A549 treated with RU486 at 1 μM for 4 hours (cell line): ENCODE data around the gene M6PR. TPM values are rescaled to one million over a fixed set of nuclear protein-coding genes. Genes with fewer than 3 reads are reported as not detected.

ENCODE experiments used
- total RNA-seq: library from RNA; stranded (reverse); fragments of 200-300 nt; extraction: Qiagen RNA extraction; gene quantifications from 5 replicates; pipeline ENCODE4 v1.2.3, GENCODE V29; 2022; ENCODE audit warnings: low read depth

M6PR gene
- 153 to 182 TPM (median 161 TPM) in 5 replicates for total RNA-seq

GRCh38 chr12:8949342-8950220 is at the start of gene M6PR:
M6PR (minus strand) TSS chr12:8949645; CDS start chr12:8946404, 3,241 bp downstream.

GRCh38 chr12:8989413-8989812 is 40.0 kb upstream of the M6PR start, which contains the start of gene KLRG1:
KLRG1 (plus strand) TSS chr12:8989546; CDS start chr12:8989636, 90 bp downstream.

DNA sequence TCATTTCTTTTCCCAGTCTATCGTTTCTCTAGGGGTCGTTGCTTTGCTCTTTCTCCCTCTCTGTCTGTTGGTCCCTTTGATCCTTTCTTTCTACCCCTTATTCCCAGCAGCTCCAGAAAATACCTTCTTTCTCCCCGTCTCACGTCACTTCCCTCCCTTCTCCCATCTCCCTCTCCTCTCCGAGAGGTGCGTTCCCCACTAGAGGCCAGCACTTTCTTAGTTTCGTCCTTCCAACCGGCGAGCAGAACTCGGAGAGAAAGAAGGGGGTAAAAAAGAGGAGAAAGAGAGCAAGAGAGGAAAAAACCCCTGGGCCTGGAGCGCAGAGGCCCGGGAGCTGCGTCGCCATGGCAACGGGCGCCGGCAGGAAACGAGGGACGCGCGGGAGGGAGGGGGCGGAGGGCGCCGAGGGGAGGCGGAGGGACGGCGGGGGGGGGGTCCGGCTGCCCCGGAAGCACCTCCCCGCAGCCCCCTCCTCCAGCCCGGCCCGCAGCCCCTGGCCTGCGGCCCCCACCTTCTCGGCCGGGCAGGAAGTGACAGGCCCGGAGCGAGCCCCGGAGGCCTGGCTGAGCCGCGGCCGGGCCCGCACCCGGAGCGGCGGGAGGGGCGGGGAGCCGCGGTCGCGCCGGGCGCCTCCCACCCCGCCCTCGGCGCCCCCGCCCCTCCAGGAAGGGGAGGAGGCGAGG is 35.3 kb downstream of the M6PR start, which contains the start of gene PHC1:
TSS of gene PHC1 (plus strand) at position 477 of the 683 bp plus-strand sequence. CDS start 3,169 bp downstream, outside the sequence.

Other genes with a start within 250 kb of the M6PR start
- not detected in 5 replicates for gene A2ML1, start 127.0 kb downstream of the M6PR start, total RNA-seq
- gene PHC1, start 35.1 kb downstream of the M6PR start, total RNA-seq = 7.4 to 12.3 TPM (median 10.1 TPM) in 5 replicates
- 1.1 to 1.9 TPM (median 1.5 TPM) in 5 replicates for gene KLRG1, start 39.9 kb upstream of the M6PR start, total RNA-seq
- gene A2M, start 166.3 kb upstream of the M6PR start, total RNA-seq = 0.15 to 0.57 TPM in 2 of 5 replicates, not detected in the others